HTERT RPE-1 (cell line): ENCODE data around the gene ZBTB2.

ENCODE experiments used
- in situ Hi-C: fragments of 300-500 bp; cut with MboI; formaldehyde crosslinking; loops from 4 replicates; pipeline ENCODE4 v1.14.3; 2020; ENCODE audit warnings: low sequenced_read_pairs

Gene ZBTB2

DNA sequence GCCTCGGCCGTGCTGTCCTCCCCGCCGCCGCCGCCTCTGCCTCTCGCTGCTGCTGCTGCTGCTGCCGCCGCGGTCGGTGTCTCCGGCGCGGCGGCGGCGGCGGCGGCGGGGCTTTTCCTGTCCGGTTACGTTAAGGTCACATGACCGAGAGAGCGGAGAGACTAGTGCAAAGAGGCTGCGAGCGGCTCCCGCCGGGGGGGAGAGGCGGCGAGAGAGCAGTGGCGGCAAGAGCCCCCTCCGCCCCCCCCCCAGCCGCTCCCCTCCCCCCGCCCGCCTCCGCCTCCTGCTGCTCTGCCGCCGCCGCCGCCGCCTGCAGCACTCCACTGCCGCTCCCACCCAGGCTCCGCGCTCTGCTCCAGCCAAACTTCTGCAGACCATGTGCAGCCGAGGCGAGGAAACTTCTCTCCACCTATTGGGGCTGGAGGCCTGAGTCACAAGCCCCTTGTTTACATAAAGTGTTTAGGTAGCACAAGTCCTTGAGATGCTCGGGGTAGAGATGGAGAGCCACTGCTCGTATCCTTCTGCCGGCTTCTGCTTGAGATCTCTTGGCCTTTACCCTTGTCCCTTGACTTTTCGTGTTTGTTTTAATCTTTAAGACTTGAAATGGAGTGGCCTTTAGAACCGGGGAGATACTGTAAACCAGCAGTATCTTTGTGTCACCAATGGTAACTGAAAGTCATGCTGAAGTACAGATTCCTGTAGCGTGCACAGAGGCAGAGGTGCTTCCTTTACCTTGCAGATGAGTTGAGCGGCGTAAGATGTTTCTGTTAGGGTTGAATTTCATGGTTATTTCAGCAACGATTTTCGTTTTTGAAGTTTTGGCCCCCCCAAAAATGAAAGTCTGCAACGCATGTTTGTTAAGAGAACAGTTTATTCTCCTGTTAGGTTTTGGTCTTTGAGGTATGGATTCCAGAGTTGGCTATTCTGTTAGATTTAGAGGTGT lies at the start of gene ZBTB2:
TSS of gene ZBTB2 (minus strand) at position 89 of the 943 bp plus-strand sequence. CDS start 17,922 bp downstream, outside the sequence.
- in situ Hi-C loops, result no loop called here

DNA sequence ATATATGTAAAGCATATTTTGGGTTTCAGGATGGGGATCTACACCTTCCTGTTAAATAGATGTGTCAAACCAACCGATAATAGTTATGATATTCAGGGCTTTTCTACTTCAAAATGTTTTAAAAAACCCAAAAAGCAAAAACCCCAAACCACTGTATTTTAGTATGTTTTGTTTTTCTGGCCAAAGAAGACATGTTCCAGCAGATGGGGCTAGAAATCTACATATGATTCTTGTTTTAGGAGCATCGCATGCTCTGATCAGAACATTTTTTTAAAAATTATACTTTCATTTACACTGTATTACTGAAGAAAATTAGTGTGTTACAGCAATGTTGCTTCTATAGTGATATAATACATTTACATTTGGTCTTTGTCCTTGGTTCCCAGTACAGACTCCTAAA lies 49.6 kb upstream of the ZBTB2 start:
- in situ Hi-C loops, result no loop called here

- in situ Hi-C loops, result no loop called here
These were observed 49.1 kb upstream of the ZBTB2 start for GRCh38 chr6:151440498-151440897.

DNA sequence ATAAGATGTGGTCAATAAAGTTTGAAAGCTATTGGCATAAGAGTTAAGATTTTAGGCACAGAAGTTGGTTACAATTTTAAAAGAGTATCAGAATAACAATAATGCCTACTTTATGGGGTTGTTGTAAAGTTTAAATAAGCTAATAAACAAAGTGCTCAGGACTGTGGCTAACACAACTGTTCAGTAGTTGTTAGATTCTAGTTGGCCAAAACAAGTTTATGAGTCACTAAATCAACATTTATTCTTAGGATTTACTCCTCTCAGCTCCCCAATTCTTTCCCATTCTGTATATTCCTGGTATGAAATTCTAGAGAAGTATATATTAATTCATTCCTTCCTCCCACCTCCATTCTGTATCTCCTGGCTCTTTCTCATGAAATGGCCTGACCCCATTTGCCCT lies 46.0 kb upstream of the ZBTB2 start:
- in situ Hi-C loops, result no loop called here

DNA sequence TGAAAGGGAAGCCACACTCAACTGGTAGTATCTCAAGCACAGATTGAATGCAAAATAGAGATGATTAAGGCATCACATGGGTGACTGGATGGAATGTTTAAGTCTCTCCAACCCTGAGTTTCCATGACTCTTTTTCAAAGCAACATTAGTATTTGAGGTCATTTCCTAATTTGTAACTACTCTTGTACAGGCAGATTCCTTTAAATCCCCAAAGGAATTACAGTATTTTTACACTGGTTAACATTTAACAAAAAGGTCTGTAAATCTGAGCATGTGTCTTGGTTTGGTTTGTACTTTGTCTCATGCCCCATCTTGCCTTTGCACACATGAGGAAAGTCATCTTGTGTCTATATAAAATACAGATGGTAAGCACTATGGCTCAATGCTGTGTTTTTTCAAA lies 45.4 kb upstream of the ZBTB2 start:
- in situ Hi-C loops, result no loop called here

DNA sequence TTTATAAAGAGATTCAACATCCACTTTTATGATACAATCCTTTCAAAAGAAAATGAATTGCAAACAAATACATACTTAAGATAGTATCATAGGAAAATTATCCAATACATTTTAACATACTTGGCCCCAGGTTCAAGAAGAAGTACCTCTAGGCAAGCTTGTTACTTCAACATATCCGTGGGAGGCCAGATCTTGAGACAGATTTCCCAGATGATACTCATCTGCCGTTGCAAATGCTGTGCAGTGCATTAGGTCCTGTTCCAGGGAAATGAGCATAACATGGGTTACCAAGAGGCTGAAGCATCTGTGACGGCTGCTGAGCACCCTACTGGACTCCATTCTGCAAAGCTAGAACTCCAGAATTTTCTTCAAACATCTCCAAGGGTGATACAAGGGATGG lies 44.9 kb upstream of the ZBTB2 start:
- in situ Hi-C loops, result no loop called here

GRCh38 chr6:151434369-151434768 lies 43.0 kb upstream of the ZBTB2 start:
- in situ Hi-C loops, result no loop called here

- in situ Hi-C loops, result no loop called here
These were observed 41.3 kb upstream of the ZBTB2 start for GRCh38 chr6:151432651-151433050.

- in situ Hi-C loops, result no loop called here
These were observed 40.0 kb upstream of the ZBTB2 start for GRCh38 chr6:151431337-151431736.

- in situ Hi-C loops, result no loop called here
These were observed 39.5 kb upstream of the ZBTB2 start for GRCh38 chr6:151430886-151431285.

DNA sequence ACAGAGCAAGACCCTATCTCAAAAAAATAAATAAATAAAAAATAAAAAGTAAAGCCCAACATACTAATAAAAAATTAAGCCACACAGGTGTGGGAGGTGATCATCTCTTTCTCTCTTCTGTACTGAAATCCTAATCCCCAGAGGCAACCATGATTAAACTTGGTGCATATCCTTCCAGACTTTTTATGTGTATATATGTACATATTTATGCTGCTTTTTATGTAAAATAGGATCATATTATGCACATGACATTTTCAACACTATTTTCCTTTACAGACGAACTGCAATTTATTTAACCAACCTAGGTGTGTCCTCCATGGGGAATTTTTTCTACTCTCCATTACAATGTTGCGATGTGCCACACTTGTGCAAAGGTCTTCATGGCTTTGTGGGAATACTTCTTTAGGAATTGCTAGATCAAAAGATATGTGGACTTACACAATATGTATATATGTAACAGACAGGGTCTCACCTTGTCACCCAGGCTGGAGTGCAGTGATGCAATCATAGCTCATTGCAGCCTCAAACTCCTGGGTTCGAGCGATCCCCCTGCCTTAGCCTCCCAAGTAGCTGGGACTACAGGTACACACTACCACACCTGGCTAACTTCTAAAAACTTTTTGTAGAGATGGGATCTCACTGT lies 36.9 kb upstream of the ZBTB2 start:
- in situ Hi-C loops, result no loop called here

- in situ Hi-C loops, result no loop called here
These were observed 34.2 kb upstream of the ZBTB2 start for GRCh38 chr6:151425561-151425960.

DNA sequence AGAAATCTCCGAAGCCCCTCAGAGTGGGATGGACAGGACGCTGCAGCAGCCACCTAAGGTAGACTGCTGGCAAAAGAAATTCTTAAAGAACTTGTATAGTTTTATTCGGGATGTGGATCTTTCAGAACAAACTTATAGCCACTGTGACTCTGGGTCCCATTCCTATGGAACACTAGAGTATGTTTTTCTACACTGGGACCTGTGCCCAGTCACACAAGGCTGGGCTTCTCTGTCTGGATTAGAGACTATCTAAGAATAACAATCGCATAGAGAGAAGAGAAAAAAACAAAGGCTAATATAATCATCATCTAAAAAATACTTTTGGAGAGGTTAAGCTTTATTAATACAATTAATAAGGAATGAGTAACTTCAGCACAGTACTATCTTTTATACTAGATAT lies 31.6 kb upstream of the ZBTB2 start:
- in situ Hi-C loops, result no loop called here

- in situ Hi-C loops, result no loop called here
These were observed 26.1 kb upstream of the ZBTB2 start for GRCh38 chr6:151417477-151417876.

- in situ Hi-C loops, result no loop called here
These were observed 23.4 kb upstream of the ZBTB2 start for GRCh38 chr6:151414641-151415260.

DNA sequence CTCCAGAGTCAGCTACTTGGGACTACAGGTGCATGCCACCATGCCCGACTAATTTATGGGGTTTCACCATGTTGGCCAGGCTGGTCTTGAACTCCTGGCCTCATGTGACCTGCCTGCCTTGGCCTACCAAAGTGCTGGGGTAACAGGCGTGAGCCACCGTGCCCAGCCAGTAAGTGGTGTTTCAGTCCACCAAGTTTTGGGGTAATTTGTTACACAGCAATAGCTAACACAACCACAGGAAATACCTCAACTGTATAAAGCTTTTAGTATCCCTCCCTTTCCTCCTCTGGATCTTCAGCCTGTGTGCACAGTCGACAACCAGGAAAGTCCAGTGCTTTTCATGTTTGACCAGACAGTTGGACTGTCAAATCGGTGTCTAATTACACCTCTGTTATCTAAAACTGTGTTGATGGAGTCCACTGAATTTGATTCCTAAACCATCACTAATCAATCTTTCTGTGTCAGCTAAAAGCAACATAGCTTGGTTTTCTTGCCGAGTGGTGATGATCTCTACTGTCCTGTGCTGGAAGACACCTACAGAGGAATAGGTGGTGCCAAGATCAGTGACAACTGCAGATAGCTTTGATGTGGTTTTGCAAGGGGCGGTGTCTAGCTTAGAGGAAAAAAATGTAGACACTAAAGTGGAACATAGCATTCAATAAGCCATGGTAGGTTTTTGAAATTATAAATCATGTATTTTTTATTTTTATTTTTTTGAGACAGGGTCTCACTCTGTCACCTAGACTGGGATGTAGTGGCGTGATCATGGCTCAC lies 22.2 kb upstream of the ZBTB2 start:
- in situ Hi-C loops, result no loop called here

GRCh38 chr6:151412909-151413308 lies 21.6 kb upstream of the ZBTB2 start:
- in situ Hi-C loops, result no loop called here

- in situ Hi-C loops, result no loop called here
These were observed 18.3 kb upstream of the ZBTB2 start for GRCh38 chr6:151409679-151410078.

GRCh38 chr6:151409260-151409659 lies 17.9 kb upstream of the ZBTB2 start:
- in situ Hi-C loops, result no loop called here

DNA sequence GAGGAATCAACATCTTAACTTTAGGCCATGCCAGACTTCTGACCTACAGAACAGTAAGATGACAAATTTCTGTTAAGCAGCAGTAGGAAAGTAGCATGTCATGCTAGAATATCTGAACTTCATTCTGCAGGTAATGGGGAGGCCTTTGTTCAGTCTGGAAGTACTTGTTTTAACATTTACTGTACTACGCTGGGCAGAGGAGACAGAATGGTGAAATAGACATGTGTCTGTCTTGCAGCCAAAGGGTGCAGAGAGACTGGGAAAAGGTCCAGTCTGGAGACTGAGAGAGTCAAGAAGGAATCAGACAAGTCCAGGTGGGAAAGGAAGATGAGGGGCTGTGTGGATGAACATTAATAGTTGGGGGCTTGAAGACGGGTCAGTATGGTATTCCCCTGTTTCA lies 17.5 kb upstream of the ZBTB2 start:
- in situ Hi-C loops, result no loop called here

DNA sequence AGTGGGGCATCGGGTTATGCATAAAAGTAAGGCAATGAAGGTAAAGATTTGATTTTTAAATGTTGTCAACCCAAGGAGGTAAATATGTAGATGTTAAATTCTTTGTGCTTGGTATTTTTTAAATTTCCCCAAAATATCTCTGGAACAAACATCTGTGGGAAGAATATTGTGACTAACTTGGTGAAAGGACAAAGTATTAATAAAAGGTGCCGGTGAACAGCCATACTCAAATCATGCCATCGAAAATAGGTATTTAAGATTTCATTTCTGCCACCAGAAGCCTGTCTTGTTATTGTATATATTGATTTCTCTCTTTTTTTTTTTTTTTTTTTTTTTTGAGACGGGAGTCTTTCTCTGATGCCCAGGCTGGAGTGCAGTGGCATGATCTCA lies 12.6 kb upstream of the ZBTB2 start:
- in situ Hi-C loops, result no loop called here
